Spinal cord (tissue), 10 donors: Measurements from ENCODE around the gene SCGB1A1. TPM values are rescaled to one million over a fixed set of nuclear protein-coding genes. Genes with fewer than 3 reads are reported as not detected.

Experiments
- DNase-seq, 6 donors: peaks; one replicate each; pipeline versions ENCODE4 v3.0.0 to v3.0.0-alpha.2; 2013 to 2015; ENCODE audit warnings: low spot score in 6 of 6, low read depth in 4 of 6
- H3K27ac ChIP-seq: one replicate; pipeline ENCODE4 v1.5.1; 2013; ENCODE audit warnings: low read depth, low read length, control low read depth
- H3K27me3 ChIP-seq: one replicate; pipeline ENCODE4 v1.6.1; 2013; ENCODE audit warnings: low read length; ENCODE audit not compliant: control insufficient read depth, insufficient read depth
- H3K36me3 ChIP-seq: one replicate; pipeline ENCODE4 v1.6.1; 2013; ENCODE audit warnings: low read length; ENCODE audit not compliant: control insufficient read depth, insufficient read depth
- H3K4me1 ChIP-seq: one replicate; pipeline ENCODE4 v1.6.1; 2013; ENCODE audit warnings: low read length; ENCODE audit not compliant: control insufficient read depth, insufficient read depth
- H3K4me3 ChIP-seq: one replicate; pipeline ENCODE4 v1.5.1; 2013; ENCODE audit warnings: low read depth, low read length, control low read depth
- H3K9me3 ChIP-seq: one replicate; pipeline ENCODE4 v1.6.1; 2013; ENCODE audit warnings: low read length; ENCODE audit not compliant: control insufficient read depth, insufficient read depth
- WGBS: methylation state at CpG from one replicate; pipeline ENCODE4 v1.1.5; 2013; ENCODE audit warnings: missing lambda C conversion rate; ENCODE audit not compliant: insufficient coverage; 5-methylcytosine and 5-hydroxymethylcytosine counted together
- polyA plus RNA-seq, 2 donors: library from polyadenylated mRNA; unstranded; fragments of 120-200 nt; gene quantifications; one replicate each; pipeline ENCODE4 v1.2.1, GENCODE V29; 2013; ENCODE audit not compliant: insufficient read length in 2 of 2
- total RNA-seq, 2 donors: library from RNA; depleted of rRNA in 1 of 2; stranded (reverse); fragments of 120-200 nt in 1 of 2; fragments of >200 nt in 1 of 2; gene quantifications; one replicate each; pipeline versions ENCODE4 v1.2.3 to v1.2.4, GENCODE V29; 2013 to 2014
- donor health status: healthy.

Gene SCGB1A1
- total and polyA plus RNA-seq, 4 donors: 0.69 TPM; not detected in 3

- peaks cover 5% of the 10 kb centered on the region for H3K36me3 ChIP-seq
- 64% methylated on average over 12 of the region's 15 CpGs for WGBS
- no peaks in the 10 kb centered on the region for H3K9me3 ChIP-seq
- no peak overlapping the region for H3K4me3 ChIP-seq
- no peaks in the 10 kb centered on the region for H3K27me3 ChIP-seq
- H3K27ac ChIP-seq: peak overlapping the region; percentile 96
- peaks cover 61% of the 10 kb centered on the region for H3K4me1 ChIP-seq
- no peak for DNase-seq
Observed at GRCh38 chr11:62402226-62402959, 16.4 kb upstream of the SCGB1A1 start.

DNA sequence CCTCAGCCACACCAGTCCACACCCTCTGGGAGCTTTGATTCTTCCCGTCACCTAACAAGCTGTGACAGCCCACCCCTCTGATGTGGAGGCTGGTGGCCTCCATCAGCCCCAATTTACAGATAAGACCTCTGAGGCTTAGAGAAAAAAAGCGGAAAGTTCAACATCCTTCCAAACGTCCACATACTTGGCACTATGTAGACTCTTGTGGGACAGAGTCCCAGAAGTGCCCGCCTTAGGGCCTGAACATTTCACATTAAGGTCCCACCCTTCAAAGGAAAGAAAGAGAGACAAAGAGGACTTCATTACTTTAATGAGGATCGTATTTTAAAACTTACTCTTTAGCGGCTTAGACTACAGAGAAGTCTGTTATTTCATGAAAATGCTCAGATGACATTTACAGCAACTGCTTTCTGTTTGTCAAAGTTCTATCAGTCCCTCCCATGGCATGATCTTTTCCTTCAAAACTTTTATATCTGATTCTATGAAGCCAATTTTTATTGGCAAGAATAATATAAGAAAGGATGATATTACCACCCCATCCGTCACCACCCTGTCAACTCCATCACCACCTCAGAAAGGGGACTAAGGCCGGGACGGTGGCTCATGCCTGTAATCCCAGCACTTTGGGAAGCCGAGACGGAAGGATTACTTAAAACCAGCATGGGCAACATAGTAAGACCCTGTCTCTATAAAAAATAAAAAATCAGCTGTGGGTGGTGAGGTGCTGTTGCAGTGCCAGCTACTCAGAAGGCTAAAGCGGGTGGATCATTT is 15.7 kb upstream of the SCGB1A1 start:
- Histone ChIP-seq H3K27ac (peak overlapping the region; percentile 96), H3K4me3 (no peak overlapping the region), H3K9me3 (no peaks in the 10 kb centered on the region), H3K36me3 (peaks cover under 1% of the 10 kb centered on the region), H3K27me3 (no peaks in the 10 kb centered on the region), H3K4me1 (peaks cover 56% of the 10 kb centered on the region)
- WGBS: 78% methylated on average over 2 of the region's 12 CpGs
- DNase-seq: no peak

GRCh38 chr11:62404435-62404834 is 14.4 kb upstream of the SCGB1A1 start:
- Histone ChIP-seq H3K4me3 (no peak overlapping the region), H3K27me3 (no peaks in the 10 kb centered on the region), H3K36me3 (no peaks in the 10 kb centered on the region), H3K4me1 (peaks cover 44% of the 10 kb centered on the region), H3K27ac (no peak overlapping the region), H3K9me3 (no peaks in the 10 kb centered on the region)
- no peak for DNase-seq
- WGBS: 100% methylated on average over 4 of the region's 6 CpGs

DNA sequence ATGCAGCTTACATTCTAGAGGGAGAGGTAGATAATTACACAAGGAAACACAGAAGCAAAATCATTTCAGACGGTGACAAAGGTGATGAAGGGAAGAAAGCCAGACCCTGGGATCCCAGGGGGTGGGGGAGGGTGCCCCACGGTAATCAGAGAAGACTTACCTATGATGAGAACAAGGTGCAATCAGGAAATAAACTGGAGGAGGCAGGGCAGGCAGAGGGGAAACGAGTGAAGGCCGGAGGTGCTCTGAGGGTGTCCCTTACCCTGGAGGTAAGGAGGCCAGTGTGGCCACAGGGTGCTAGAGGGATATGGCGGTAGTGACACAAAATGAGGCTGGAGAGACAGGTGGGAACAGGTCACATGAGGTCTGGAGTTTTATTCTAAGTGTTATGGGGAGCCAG is 13.9 kb upstream of the SCGB1A1 start:
- 90% methylated on average over 5 of the region's 5 CpGs for WGBS
- DNase-seq: no peak
- no peak overlapping the region for H3K4me3 ChIP-seq
- no peak overlapping the region for H3K27ac ChIP-seq
- H3K4me1 ChIP-seq: peaks cover 39% of the 10 kb centered on the region
- no peaks in the 10 kb centered on the region for H3K27me3 ChIP-seq
- H3K9me3 ChIP-seq: no peaks in the 10 kb centered on the region
- no peaks in the 10 kb centered on the region for H3K36me3 ChIP-seq

GRCh38 chr11:62406034-62406433 is 12.8 kb upstream of the SCGB1A1 start:
- Histone ChIP-seq H3K9me3 (no peaks in the 10 kb centered on the region), H3K27me3 (no peaks in the 10 kb centered on the region), H3K36me3 (no peaks in the 10 kb centered on the region), H3K27ac (no peak overlapping the region), H3K4me1 (peaks cover 32% of the 10 kb centered on the region), H3K4me3 (no peak overlapping the region)
- no peak for DNase-seq
- 45% methylated on average over 3 of the region's 4 CpGs for WGBS

DNA sequence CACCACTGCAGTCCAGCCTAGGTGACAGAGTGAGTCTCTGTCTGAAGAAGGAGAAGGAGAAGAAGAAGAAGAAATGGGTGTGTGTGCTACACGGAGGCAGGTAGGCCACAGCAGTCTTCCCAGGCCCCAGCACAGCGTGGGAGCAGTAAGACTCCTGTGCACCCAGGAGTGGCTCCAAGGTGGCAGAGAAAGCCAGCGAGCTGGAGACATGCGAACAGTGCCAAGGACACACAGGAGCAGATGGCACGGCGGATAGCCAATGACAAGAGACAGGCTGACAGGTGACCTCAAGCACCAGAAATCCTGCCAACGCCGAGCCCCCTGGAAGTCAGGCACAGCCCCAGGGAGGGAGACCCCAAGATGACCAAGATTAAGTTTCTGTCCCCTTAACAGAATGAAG is 9.0 kb upstream of the SCGB1A1 start:
- WGBS: 78% methylated on average over 6 of the region's 8 CpGs
- DNase-seq: no peak

DNA sequence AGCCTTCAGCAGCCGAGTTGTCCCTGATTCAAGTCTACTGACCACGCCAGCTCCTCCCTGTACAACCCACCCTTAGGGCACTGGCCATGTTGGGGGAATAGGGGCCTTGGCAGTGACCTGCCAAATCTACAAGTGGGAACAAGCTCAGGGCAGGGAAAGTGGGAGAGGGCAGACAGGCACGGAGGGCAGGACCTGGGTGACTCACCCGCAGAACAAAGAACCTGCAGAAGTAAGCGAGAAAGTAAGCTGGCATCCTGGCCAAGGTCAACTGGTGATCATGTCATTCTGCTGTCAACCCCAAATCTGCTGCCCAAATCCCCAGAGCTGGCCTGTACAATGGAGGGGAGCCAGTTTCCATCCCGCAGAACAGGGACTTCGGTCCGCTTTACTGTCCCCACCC is 7.9 kb upstream of the SCGB1A1 start:
- Histone ChIP-seq H3K4me1 (peaks cover 28% of the 10 kb centered on the region), H3K27ac (no peak overlapping the region), H3K9me3 (no peaks in the 10 kb centered on the region), H3K27me3 (no peaks in the 10 kb centered on the region), H3K36me3 (no peaks in the 10 kb centered on the region), H3K4me3 (no peak overlapping the region)
- DNase-seq: no peak
- 65% methylated on average over 8 of the region's 8 CpGs for WGBS

More for the DNA sequence above, 9.0 kb upstream of the SCGB1A1 start:
- Histone ChIP-seq H3K27ac (no peak overlapping the region), H3K9me3 (no peaks in the 10 kb centered on the region), H3K4me3 (no peak overlapping the region), H3K27me3 (no peaks in the 10 kb centered on the region), H3K4me1 (peaks cover 28% of the 10 kb centered on the region), H3K36me3 (no peaks in the 10 kb centered on the region)

GRCh38 chr11:62411524-62411923 is 7.3 kb upstream of the SCGB1A1 start:
- Histone ChIP-seq H3K4me3 (no peak overlapping the region), H3K9me3 (no peaks in the 10 kb centered on the region), H3K27ac (peak overlapping the region; percentile 15), H3K4me1 (peaks cover 23% of the 10 kb centered on the region), H3K27me3 (no peaks in the 10 kb centered on the region), H3K36me3 (no peaks in the 10 kb centered on the region)
- WGBS: 36% methylated on average over 3 of the region's 5 CpGs
- DNase-seq: peak in 3 of 6 donors; percentile 48 to 91 (median 74)

DNA sequence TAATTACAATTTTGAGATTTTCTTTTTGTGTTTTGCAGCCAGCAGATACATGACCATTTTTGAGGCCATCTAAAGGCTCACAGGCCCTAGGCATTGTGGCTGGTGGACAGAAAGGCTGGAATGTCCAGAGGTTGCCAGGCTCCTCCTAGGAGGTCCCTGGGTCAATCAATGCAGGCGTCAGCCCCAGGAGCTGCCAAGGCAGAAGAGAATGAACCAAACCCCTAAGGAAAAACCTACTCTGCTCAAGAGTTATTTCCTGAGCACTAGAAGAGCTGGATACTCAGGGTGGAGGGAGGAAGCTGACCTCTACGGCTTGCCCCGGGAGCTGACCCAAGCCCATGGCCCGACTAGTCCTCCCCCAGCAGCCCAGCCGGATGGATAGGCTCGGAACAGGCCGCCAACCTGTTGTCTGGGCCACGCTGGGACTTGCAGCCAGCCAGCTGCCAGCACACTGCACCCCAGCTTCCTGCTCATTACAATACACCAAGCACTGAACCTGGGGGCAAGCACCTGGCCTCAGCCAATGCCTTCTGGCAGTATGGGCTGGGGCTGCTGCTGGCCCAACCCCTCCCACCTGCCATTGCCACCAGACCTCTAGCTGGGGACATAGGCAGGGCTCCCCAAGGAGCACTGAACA is 5.7 kb upstream of the SCGB1A1 start:
- no peaks in the 10 kb centered on the region for H3K9me3 ChIP-seq
- DNase-seq: no peak
- peaks cover 23% of the 10 kb centered on the region for H3K4me1 ChIP-seq
- no peaks in the 10 kb centered on the region for H3K27me3 ChIP-seq
- H3K27ac ChIP-seq: no peak overlapping the region
- WGBS: 67% methylated on average over 7 of the region's 8 CpGs
- no peak overlapping the region for H3K4me3 ChIP-seq
- H3K36me3 ChIP-seq: no peaks in the 10 kb centered on the region
